GM03348 (cell line): ENCODE measurements around the gene UBASH3A.

Source experiments
- DNase-seq: peaks from one replicate; pipeline ENCODE4 v3.0.0; 2012; ENCODE audit warnings: low spot score

UBASH3A gene, protein sequence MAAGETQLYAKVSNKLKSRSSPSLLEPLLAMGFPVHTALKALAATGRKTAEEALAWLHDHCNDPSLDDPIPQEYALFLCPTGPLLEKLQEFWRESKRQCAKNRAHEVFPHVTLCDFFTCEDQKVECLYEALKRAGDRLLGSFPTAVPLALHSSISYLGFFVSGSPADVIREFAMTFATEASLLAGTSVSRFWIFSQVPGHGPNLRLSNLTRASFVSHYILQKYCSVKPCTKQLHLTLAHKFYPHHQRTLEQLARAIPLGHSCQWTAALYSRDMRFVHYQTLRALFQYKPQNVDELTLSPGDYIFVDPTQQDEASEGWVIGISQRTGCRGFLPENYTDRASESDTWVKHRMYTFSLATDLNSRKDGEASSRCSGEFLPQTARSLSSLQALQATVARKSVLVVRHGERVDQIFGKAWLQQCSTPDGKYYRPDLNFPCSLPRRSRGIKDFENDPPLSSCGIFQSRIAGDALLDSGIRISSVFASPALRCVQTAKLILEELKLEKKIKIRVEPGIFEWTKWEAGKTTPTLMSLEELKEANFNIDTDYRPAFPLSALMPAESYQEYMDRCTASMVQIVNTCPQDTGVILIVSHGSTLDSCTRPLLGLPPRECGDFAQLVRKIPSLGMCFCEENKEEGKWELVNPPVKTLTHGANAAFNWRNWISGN

GRCh38 chr21:42403611-42404231 lies at the start of gene UBASH3A:
Gene UBASH3A (plus strand): TSS chr21:42403902. CDS start chr21:42403946, 44 bp downstream.
- no peak for DNase-seq

- DNase-seq = no peak
Measured at GRCh38 chr21:42356046-42356445, 47.7 kb upstream of the UBASH3A start.

- no peak for DNase-seq
Measured at GRCh38 chr21:42356650-42357049, 47.1 kb upstream of the UBASH3A start.

DNA sequence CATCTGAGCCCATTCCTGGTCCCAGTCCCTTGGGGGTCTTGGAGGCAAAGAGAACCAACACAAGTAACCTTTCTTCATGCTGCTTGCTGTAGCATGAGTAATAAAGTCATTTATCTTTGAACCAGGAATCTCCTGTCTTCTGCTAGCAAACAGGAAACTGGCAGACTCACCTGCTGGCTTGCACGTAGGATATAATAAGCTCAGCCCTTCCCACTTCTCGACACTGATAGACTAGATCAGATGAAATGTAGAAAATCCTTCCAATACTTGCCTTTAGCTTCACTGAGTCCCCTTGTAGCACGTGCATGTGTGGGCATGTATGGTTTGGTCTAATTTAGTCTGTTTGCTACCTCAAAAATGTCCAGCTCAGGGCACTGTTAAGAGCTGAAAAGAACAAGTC lies 46.4 kb upstream of the UBASH3A start:
- no peak for DNase-seq

DNA sequence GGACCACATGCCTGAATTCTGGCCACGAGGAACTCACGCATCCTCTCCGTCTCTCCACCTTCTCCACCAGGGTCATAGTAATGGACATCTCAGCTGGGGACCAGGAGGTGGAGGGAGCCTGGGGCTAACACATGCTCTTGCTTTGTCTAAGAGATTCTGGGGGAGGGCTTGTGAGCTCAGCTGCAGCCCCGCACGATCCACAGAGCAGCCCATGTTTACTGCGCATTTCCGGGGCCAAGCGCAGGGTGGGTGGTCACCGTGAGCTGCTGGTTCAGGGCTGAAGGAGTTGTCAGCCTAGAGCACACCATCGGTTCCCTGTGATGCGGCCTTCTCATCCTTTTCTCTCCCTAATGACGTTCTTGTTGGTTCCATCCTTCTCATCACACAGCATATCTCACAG lies 45.4 kb upstream of the UBASH3A start:
- DNase-seq = no peak

GRCh38 chr21:42358937-42359336 lies 44.8 kb upstream of the UBASH3A start:
- no peak for DNase-seq

- DNase-seq = no peak
Measured at GRCh38 chr21:42360317-42360716, 43.4 kb upstream of the UBASH3A start.

DNA sequence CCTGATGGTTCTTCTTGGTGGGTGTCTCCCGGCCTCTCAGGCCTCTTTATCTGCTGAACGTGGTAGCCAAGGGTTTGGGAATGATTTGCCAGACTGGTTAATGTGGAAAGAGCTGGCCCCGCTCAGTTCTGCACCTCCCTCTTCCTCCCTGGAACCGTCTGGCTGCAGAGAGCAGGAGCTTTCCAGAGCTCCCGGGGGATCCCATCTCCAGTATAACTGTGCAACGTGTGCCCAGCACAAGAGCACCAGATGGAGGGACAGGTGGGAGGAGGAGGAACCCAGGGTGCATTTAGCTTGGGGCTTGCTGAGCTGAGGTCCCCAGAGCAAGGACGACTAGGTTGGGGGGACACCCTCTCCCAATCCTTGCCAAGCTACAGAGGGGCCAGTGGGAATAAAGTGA lies 42.4 kb upstream of the UBASH3A start:
- no peak for DNase-seq

- DNase-seq = no peak
Measured at GRCh38 chr21:42362198-42362597, 41.5 kb upstream of the UBASH3A start.

DNA sequence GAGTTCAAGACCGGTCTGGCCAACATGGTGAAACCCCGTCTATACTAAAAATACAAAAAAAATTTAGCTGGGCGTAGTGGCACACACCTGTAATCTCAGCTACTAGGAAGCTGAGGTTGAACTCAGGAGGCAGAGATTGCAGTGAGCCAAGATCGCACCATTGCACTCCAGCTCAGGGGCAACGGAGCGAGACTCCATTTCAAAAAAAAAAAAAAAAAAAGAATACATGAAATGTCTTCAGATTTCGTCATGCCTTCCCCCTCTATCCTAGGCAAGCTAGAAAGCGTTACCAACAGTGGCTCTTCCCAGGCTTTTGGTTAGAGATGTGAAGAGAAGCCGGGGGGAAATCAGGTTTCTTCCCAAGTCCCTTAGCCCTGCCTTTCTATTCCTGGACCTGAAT lies 41.0 kb upstream of the UBASH3A start:
- DNase-seq = no peak

- no peak for DNase-seq
Measured at GRCh38 chr21:42363312-42363711, 40.4 kb upstream of the UBASH3A start.

GRCh38 chr21:42364304-42364865 lies 39.3 kb upstream of the UBASH3A start:
- DNase-seq = no peak

DNA sequence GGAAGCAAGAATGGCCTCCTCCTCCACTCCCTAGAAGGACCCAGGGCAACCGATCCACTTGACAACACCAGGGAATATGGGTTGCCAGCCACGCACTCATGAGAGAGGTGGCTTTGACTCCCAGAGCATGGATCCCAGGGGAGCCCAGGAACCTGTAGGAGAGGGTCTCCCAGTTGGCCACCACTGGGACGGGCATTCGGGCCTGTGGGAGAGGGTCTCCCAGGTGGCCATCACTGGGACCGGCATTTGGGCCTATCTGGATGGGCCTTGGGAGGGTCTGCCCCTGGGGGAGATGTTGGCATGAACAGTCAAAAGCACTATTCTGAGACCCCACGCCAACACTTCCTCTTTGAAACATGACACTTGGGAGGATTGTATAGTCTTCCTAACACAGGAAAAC lies 37.9 kb upstream of the UBASH3A start:
- DNase-seq = no peak

GRCh38 chr21:42366292-42367010 lies 37.3 kb upstream of the UBASH3A start, which contains the start of gene TFF1:
Gene TFF1 (minus strand): TSS chr21:42366535. CDS start chr21:42366495, 40 bp downstream.
- no peak for DNase-seq

DNA sequence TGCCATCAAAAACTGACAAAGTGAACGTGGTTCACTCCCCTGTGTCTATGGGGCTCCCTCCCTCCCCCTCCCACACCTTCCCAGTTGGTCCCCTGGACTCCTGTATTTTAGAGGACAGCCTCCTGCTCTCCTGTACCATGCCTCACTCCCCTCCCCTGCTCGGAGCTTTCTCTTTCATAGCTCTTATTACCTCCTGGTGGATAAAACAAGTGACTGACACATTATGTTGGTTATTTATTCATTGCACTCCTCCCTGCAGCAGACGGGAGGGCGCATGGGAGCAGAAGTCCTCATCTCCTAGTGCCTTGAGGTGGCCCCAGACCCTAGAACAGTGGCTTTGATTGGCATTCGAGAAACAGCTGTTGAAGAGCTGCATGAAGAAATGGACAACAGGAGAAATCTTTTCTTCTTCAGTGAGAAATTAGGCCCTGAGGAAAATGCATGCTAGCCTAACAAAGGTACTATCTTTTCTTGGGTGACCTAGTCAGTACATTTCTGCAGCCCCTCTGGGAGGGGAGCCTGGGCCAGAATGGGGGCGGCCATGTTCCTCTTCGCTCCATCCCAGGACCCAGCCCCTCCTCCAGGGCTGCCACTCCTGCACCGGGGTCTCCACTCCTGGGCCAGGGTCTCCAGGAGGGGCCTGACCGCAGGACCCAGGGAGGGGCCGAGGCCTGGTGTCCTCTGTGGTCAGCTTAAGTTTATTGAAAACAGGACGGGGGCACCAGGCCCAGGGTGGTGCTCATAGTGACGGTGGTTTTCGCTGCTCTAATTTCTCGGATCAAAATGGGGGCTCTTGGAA lies 36.1 kb upstream of the UBASH3A start:
- no peak for DNase-seq

- no peak for DNase-seq
Measured at GRCh38 chr21:42369821-42370220, 33.9 kb upstream of the UBASH3A start.

GRCh38 chr21:42370894-42371654 lies 32.6 kb upstream of the UBASH3A start:
- no peak for DNase-seq

DNA sequence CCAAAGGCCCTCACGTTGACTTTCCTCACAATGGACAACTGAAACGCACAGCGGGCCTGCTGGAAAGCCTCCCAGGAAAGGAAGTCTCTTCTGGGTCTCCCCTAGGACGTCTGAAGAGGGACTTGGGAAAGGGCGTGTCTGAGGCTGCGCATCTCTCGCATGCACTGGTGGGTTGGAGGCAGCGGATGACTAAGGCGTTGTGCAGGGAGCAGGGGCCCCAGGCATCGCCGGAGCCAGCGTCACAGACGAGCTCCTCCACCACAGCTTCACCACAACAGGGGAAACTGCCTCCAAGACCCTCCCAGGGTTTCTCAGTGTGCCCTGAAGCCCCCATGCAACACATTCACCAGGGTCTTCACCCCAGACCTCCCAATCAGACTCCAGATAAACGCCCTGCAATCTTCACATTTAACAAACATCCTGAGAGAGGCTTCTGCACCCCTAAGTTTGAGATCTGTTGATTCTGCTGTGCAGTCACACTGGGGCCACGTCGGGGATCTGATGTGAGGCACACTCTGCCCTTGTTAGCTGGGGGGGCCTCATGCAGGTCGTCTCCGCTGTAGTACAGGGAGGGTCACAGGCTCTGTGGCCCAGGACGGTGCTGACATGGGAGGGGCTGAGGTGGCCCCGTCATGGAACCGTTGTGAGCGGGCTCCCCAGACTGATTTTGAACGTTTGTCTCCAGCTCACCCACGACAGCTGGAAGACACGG lies 30.4 kb upstream of the UBASH3A start:
- DNase-seq = no peak

- DNase-seq = no peak
Measured at GRCh38 chr21:42373908-42374455, 29.7 kb upstream of the UBASH3A start.
